GM12865 (cell line): Measurements from ENCODE around the gene CTNS.

Experiments used
- DNase-seq: peaks from one replicate; pipeline ENCODE4 v3.0.0; 2010; ENCODE audit warnings: low read depth
- H3K4me3 ChIP-seq: 2 replicates; pipeline ENCODE4 v1.5.1; 2011; ENCODE audit warnings: mild to moderate bottlenecking, low read depth, low read length, control low read depth
- TF ChIP-seq, protein P1 (sequence below): IDR thresholded peaks from 2 replicates; pipeline ENCODE4 v1.5.1; 2011; ENCODE audit warnings: low read length, control low read depth, low read depth, inconsistent platforms; ENCODE audit not compliant: insufficient read depth; ENCODE audit errors: missing control alignments

Gene CTNS

DNA sequence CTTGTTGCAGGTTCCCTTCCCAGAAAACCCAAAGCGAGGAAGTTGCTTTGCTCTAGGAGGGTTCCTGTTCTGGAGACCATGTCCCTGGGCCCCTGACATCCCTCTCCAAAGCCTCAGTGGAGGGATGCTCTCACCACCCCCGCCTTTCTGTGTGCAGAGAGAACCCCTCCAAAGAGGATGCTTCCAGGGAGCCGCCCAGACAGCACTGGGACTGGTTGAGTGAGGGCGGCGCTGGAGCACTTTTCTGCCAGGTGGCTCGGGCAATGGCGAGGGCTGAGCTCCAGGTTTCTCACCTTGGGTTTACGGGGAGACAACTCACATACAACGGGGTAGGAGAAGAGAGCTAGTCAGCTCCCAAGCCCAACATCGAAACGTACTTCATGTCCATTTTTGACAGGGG is 39.3 kb downstream of the CTNS start:
- no peak overlapping the region for H3K4me3 ChIP-seq
- no peak for DNase-seq
- TF ChIP-seq, protein P1, sequence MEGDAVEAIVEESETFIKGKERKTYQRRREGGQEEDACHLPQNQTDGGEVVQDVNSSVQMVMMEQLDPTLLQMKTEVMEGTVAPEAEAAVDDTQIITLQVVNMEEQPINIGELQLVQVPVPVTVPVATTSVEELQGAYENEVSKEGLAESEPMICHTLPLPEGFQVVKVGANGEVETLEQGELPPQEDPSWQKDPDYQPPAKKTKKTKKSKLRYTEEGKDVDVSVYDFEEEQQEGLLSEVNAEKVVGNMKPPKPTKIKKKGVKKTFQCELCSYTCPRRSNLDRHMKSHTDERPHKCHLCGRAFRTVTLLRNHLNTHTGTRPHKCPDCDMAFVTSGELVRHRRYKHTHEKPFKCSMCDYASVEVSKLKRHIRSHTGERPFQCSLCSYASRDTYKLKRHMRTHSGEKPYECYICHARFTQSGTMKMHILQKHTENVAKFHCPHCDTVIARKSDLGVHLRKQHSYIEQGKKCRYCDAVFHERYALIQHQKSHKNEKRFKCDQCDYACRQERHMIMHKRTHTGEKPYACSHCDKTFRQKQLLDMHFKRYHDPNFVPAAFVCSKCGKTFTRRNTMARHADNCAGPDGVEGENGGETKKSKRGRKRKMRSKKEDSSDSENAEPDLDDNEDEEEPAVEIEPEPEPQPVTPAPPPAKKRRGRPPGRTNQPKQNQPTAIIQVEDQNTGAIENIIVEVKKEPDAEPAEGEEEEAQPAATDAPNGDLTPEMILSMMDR = no peak

DNA sequence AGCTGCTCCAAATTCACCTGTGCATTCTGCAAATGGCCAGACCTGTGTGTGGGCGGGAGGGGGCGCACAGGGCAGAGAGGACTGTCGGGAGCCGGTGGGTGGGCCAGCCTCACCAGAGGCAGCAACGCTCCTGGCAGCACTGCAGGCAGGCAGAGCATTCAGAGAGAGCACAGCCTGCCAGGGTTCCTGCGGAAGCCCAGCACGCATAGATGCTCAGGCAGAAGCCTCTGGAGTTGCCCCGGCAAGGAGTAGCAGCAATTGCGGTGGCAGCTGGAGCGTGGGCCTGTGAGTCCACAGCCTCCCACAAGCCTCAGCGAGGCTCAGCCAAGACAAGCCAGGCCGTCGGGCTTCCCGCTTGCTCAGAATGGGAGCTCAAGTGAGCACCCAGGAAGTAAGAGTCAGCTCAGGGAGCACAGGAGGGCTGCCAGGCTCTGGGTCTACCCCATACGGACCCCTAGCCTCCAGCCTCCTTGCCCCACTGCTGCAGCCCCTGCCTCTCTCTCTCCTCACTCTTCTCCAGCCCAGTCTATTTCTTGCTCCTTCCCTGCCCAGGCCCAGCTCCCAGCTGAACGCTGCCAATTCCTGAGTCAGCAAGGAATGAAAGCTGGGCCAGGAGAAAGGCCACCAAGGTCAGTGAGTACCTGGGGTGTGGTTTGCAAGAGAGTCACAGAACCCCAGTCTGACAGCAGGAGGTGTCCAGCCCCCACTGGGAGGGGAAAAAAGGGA is 41.7 kb downstream of the CTNS start:
- TF ChIP-seq, protein P1 = no peak
- H3K4me3 ChIP-seq = no peak overlapping the region
- no peak for DNase-seq

DNA sequence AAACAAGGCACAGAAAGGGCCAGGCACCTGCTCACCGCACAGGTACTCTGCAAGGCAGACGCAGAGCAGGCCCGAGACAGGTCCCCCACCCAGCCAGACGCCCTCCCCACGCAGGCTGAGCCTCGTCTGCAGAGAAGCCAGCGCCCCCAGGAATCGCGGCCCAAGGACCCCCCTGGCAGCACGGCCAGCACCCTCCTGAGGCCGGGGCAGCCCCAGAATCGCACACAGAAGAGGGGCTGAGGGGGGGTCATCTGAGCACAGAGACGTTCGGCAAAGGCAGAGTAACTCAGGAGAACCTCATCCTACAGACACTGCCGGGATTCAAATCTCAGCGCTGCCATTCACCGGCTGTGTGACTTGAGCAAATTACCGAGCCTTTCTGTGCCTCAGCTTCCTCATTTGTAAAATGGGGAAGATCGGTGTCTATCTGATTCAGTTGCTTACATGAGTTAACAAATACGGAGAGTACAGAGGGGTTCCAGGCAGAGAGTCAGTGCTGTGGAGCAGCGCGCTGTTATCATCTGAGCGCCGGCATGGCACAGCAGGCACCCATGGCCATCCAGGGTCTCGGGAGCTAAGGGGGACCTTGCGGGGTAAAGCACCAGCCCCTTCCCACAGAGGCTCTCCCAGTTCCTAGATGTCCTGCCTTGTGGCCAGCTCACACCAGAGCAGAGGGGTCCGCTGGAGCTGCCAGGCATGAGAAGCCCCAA is 42.4 kb downstream of the CTNS start:
- DNase-seq = no peak
- H3K4me3 ChIP-seq = no peak overlapping the region
- TF ChIP-seq, protein P1 = no peak

DNA sequence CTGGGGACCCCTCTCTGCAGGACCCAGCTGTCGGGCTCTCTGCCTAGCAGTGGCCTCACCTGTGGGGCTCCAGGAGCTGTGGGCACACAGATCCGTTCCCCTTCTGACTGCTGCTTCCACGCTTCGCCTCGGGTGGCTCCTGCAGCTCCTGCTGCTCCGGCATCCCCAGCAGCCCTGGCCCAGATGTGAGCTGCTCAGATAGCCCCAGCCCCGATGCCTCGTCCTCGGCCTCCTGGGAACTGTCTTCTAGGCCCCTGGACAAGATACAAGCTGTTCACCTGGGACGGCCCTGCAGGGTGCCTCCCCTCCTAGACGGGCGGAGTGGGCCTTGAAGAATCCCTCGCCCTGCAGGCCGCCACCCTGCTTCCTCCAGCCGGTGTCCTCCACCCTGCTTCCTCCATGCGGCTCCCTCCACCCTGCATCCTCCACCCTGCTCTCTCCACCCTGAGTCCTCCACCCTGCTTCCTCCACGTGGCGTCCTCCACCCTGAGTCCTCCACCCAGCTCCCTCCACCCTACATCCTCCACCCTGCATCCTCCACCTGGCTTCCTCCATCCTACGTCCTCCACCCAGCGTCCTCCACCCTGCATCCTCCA is 43.1 kb downstream of the CTNS start:
- no peak for DNase-seq
- no peak overlapping the region for H3K4me3 ChIP-seq
- TF ChIP-seq, protein P1 = no peak

DNA sequence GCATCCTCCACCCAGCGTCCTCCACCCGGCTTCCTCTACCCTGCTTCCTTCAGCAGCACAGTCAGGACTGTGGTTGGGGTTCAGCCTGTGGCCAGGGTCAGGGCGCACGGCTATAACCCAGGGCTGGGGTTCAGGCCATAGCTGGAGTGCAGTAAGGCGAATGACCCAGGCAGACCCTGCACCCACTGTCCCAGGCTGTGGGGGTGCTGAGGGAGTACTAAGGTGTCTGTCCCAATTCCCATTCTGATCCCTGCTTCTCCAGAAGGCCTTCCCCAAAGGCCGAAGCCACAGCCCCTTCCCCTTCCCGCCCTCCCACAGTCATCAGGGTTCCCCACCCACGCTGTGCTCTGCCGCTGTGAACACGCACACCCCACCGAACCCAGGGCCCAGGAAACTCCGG is 44.5 kb downstream of the CTNS start:
- TF ChIP-seq, protein P1 = no peak
- H3K4me3 ChIP-seq = no peak overlapping the region
- no peak for DNase-seq

DNA sequence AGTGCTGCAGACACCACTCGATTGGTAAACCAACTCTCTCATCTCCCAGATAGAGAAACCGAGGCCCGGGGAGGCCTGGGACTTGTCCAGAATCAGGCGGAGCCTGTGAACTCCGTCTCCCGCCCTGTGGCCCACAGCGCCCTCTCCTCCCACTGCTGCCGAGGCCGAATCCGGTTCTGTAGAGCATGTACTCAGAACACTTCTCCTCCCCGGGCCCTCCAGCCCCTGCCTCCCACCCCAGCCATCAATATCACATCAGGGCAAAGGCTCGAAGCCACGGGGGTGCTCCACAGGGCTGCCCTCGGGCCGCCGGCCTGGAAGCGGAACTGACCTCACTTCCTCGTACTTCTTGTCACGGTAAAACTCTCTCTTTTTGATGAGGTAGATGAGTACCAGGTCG is 45.0 kb downstream of the CTNS start:
- TF ChIP-seq, protein P1 = no peak
- no peak overlapping the region for H3K4me3 ChIP-seq
- DNase-seq = no peak
